T-helper 17 cell (primary cell): ENCODE results near the gene IHH. TPM values are rescaled to one million over a fixed set of nuclear protein-coding genes. Genes with fewer than 3 reads are reported as not detected.

ENCODE experiments used
- ATAC-seq: fragments of 150-1000 bp; cut with Tn5 transposase; 2 replicates; pipeline ENCODE4 v1.10.0; 2021; ENCODE audit warnings: mild to moderate bottlenecking, moderate library complexity
- DNase-seq, 3 donors: peaks; one replicate each; pipeline versions ENCODE4 v3.0.0 to v3.0.0-alpha.2; 2020 to 2021
- H3K9me3 ChIP-seq: one replicate; pipeline ENCODE4 v1.7.0; 2013; ENCODE audit warnings: low read length, mild to moderate bottlenecking; ENCODE audit not compliant: control insufficient read depth, poor library complexity, severe bottlenecking
- H3K27ac Mint-ChIP-seq: one replicate; pipeline ENCODE4 v1.8.0; 2022; ENCODE audit warnings: mild to moderate bottlenecking, moderate library complexity, mixed read lengths
- H3K27me3 Mint-ChIP-seq: one replicate; pipeline ENCODE4 v1.8.0; 2022; ENCODE audit warnings: mixed read lengths
- H3K36me3 Mint-ChIP-seq: one replicate; pipeline ENCODE4 v1.8.0; 2022; ENCODE audit warnings: low read depth, mixed read lengths
- H3K4me1 Mint-ChIP-seq: one replicate; pipeline ENCODE4 v1.8.0; 2022; ENCODE audit warnings: mild to moderate bottlenecking, mixed read lengths
- H3K4me3 Mint-ChIP-seq: one replicate; pipeline ENCODE4 v1.8.0; 2022; ENCODE audit warnings: mild to moderate bottlenecking, moderate library complexity, mixed read lengths
- total RNA-seq, 4 donors: library from RNA in 2 of 4; stranded (reverse) in 2 of 4; gene quantifications; one replicate each; pipeline ENCODE4 v1.2.3 and lab custom pipeline; 2022 to 2026

The IHH gene
- total RNA-seq, 2 donors from 2014 or later = not detected

- no peaks in the 10 kb centered on the region for H3K27me3 Mint-ChIP-seq
- H3K36me3 Mint-ChIP-seq = peaks cover 4% of the 10 kb centered on the region
- no peak for DNase-seq
- no peak for ATAC-seq
- H3K27ac Mint-ChIP-seq = no peak overlapping the region
- H3K4me3 Mint-ChIP-seq = no peak overlapping the region
- H3K4me1 Mint-ChIP-seq = peaks cover 19% of the 10 kb centered on the region
- no peaks in the 10 kb centered on the region for H3K9me3 ChIP-seq
These were observed 25.5 kb upstream of the IHH start for GRCh38 chr2:219086196-219086595.

DNA sequence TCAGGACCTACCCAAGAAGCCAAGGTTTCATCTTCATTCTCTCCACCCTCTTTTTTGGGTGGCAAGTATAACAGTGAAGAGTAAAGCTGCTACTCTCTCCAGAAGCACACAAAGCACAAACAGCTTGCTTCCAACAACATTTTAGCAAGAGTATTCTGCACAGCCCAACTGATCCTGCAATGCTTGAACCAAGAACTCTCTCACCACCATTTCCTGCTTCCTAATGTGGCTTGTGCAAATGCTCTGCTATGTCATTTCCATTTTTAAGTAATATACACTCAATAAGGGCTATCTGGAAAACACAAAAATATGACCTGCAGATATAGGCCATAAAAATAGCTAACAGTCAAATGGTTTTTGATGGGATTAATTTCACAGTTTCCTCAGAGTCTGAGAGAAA is 24.1 kb upstream of the IHH start:
- Mint-ChIP-seq H3K4me3 (no peak overlapping the region), H3K27me3 (no peaks in the 10 kb centered on the region), H3K36me3 (peaks cover 4% of the 10 kb centered on the region), H3K4me1 (peaks cover 21% of the 10 kb centered on the region), H3K27ac (no peak overlapping the region)
- no peaks in the 10 kb centered on the region for H3K9me3 ChIP-seq
- DNase-seq = no peak
- no peak for ATAC-seq

DNA sequence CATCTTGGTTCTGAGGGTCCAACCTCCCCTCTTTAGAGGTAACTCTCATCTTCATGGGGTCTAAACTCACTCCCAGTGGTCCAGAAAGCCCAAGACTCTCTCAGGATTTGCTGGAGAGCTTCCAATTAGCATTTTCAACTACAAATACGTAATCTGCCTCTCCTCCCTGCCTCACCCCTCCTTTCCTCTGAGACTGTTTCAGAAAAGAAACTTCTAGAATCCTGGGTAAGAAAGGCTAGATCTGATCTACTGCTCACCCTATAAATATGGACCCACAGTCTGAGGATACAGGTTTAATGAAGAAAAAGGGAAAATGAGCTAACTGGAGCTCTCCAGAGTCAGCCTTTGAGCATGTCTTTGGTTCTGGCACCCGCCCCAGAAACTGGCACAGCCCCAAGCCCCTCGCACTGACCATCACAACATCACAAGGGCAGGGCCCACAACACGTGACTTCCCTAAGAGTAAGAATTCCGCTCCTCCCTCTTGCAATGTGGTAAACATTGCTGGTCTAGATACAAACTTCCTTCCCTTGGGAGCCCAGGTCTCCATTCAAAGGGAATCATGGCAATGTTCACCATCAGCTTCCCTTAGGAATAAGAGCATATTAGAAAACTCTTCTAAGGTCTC is 21.7 kb upstream of the IHH start:
- H3K9me3 ChIP-seq = no peaks in the 10 kb centered on the region
- no peaks in the 10 kb centered on the region for H3K27me3 Mint-ChIP-seq
- H3K36me3 Mint-ChIP-seq = peaks cover under 1% of the 10 kb centered on the region
- ATAC-seq = no peak
- peaks cover 17% of the 10 kb centered on the region for H3K4me1 Mint-ChIP-seq
- H3K27ac Mint-ChIP-seq = no peak overlapping the region
- no peak overlapping the region for H3K4me3 Mint-ChIP-seq
- DNase-seq = no peak

DNA sequence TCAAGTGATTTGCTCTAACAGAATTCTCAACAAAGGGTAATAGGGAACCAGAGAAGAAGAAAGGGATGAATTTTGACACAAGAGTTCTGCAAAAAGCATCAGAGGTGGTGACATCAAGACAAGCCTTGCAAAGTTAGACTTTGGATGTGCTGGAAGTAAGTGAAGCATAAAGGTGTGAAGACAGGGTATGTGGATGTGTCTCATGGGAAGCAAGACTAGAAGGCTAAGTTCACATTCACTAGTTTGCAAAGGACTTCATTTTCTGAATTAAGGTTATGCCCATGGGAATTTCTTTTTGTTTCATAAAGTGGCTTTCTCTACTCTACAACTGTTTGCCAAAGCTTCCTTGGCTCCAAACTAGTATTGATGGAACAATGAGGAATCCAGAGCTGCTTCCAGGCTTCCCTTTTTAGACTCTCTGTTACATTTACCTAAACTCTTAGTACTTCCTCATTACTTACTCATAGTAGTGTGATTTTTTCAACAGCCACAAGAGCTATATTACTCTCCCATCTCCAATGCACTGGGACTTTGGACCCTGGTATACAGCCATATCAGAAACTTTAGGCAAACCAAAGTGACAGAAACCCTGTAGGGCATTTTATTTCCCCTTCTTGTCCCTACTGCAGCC is 21.1 kb upstream of the IHH start:
- H3K9me3 ChIP-seq = no peaks in the 10 kb centered on the region
- Mint-ChIP-seq H3K27ac (no peak overlapping the region), H3K4me3 (no peak overlapping the region), H3K27me3 (no peaks in the 10 kb centered on the region), H3K4me1 (peaks cover 15% of the 10 kb centered on the region), H3K36me3 (peaks cover 3% of the 10 kb centered on the region)
- ATAC-seq (no peak), DNase-seq (no peak)

DNA sequence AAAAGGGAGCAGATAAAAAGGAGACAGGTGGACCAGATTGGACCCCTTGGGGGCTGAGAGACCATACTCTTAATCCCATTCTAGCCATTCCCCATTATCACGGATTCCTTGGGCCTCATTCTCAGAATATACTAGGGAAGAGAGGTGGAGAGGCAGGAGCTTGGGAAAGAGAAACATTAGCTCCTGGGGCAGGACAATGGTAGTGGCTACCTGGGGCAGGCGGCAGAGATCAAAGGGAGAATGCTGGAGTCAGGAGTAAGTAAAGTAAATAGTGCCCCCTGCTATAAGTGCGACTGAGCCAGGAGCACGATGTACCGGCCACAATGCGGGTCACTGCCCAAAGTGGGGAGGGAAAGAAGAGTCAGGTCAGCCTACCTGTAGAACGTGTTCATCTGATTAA is 20.4 kb upstream of the IHH start:
- H3K36me3 Mint-ChIP-seq = peaks cover 3% of the 10 kb centered on the region
- ATAC-seq = no peak
- H3K9me3 ChIP-seq = no peaks in the 10 kb centered on the region
- DNase-seq = no peak
- peaks cover 11% of the 10 kb centered on the region for H3K4me1 Mint-ChIP-seq
- no peak overlapping the region for H3K4me3 Mint-ChIP-seq
- no peaks in the 10 kb centered on the region for H3K27me3 Mint-ChIP-seq
- no peak overlapping the region for H3K27ac Mint-ChIP-seq

GRCh38 chr2:219079417-219079816 is 18.7 kb upstream of the IHH start:
- Mint-ChIP-seq H3K27ac (no peak overlapping the region), H3K4me3 (no peak overlapping the region), H3K36me3 (peaks cover 3% of the 10 kb centered on the region), H3K4me1 (peaks cover 2% of the 10 kb centered on the region), H3K27me3 (no peaks in the 10 kb centered on the region)
- no peak for ATAC-seq
- H3K9me3 ChIP-seq = no peaks in the 10 kb centered on the region
- DNase-seq = no peak

GRCh38 chr2:219078951-219079350 is 18.2 kb upstream of the IHH start:
- peaks cover 2% of the 10 kb centered on the region for H3K4me1 Mint-ChIP-seq
- H3K27ac Mint-ChIP-seq = no peak overlapping the region
- ATAC-seq (no peak), DNase-seq (no peak)
- no peaks in the 10 kb centered on the region for H3K9me3 ChIP-seq
- H3K4me3 Mint-ChIP-seq = no peak overlapping the region
- no peaks in the 10 kb centered on the region for H3K27me3 Mint-ChIP-seq
- peaks cover 3% of the 10 kb centered on the region for H3K36me3 Mint-ChIP-seq

DNA sequence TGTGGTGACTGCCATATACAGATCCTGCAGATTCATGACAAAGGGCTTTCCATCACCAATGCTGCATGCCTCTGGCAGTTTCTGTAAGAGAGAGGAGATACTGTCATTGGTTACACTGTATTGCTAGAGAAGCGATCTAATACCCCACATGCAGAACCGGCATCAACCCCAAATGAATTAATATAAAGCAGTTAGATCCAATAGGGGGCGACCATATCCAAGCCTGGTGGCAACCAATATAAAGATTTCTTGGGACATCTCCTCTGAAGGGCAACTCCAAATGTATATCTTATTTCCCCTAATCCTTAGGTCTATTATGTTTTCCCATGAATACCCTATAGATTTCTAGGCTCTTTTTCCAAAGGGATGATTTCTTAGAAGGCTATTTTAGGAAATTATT is 17.4 kb upstream of the IHH start:
- Mint-ChIP-seq H3K27me3 (no peaks in the 10 kb centered on the region), H3K36me3 (peaks cover 3% of the 10 kb centered on the region), H3K4me1 (peaks cover 2% of the 10 kb centered on the region), H3K27ac (no peak overlapping the region), H3K4me3 (no peak overlapping the region)
- no peak for ATAC-seq
- no peaks in the 10 kb centered on the region for H3K9me3 ChIP-seq
- DNase-seq = no peak

DNA sequence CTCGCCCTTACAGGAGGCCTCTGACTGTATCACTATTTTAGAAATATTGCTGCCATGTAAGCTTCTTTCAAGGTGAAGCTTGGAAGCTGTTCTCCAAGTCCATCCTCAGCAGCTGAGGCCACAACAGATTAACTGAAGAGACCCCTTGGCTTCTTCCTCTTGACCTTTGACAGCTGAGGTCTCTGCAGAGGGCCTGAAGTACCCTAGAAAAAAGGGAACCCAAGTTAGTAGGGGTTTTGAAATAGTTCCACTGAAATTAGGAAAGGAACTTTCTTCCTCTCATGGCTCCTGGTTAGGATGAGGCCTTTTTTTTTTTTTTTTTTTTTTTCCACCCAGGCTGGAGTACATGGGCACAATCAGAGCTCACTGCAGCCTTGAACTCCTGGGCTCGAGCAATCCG is 15.5 kb upstream of the IHH start:
- ATAC-seq (no peak), DNase-seq (no peak)
- Mint-ChIP-seq H3K27ac (no peak overlapping the region), H3K27me3 (no peaks in the 10 kb centered on the region), H3K4me1 (peaks cover 2% of the 10 kb centered on the region), H3K36me3 (peaks cover 3% of the 10 kb centered on the region), H3K4me3 (no peak overlapping the region)
- H3K9me3 ChIP-seq = no peaks in the 10 kb centered on the region

DNA sequence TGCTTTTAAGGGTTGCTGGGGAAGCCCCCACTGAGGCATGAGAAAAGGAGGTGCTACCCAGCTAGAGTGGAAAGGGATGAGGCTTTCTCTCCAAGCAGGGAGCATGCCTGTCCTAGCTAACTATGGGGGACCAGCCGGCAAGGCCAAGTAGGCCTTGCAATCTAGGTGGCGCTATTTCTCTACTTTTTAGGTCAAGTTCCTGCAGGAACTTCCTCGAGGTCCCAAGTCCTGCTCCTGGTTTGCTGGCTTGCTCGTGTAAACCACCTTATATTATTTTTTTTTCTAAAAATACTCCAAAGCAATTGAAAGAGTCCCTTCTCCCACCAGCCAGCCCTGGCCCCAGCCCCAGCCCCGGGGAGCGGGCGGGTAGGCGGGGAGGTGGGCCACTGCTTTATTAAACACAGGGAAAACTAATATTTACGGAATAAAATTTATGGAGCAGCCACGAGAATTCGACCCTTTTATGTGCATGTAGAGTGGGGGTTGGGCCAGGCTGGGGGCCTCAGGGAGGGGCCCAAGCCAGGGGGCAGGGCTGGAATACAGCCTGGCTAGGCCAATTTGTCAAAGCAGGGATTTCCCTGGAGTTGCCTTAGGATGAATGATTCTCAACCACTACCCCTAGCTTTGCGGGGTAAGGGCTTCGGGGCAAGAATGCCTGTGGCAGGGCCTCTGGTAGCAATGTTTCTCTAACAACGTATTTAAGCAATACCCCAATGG is 12.8 kb upstream of the IHH start:
- DNase-seq (no peak), ATAC-seq (no peak)
- no peaks in the 10 kb centered on the region for H3K27me3 Mint-ChIP-seq
- peaks cover 3% of the 10 kb centered on the region for H3K36me3 Mint-ChIP-seq
- no peak overlapping the region for H3K4me3 Mint-ChIP-seq
- peaks cover 2% of the 10 kb centered on the region for H3K4me1 Mint-ChIP-seq
- no peak overlapping the region for H3K27ac Mint-ChIP-seq
- no peaks in the 10 kb centered on the region for H3K9me3 ChIP-seq

DNA sequence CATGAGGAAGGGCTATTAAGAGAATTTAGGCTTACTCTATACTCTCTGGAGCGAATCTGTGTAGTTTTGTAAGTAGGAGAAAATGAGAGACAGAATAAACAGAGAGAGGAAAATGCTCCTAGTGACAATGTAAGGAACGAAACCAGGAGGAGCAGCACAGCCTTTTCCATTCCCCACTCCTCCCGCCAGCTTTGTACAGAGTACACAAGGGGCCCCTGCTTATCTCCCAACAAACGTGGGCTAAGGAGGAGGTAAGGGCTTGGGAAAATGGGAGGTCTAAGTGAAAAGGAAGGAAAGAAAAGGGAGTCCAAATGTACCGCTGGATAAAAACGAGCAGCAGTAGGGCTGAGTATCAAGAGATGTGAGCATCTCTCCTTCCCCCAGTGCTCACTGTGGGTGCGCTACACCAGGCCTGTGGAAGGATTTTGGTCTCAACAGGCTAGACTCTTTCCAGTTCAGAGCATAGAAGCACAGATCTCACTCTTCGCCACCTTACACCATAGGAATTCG is 12.1 kb upstream of the IHH start:
- Mint-ChIP-seq H3K4me1 (peaks cover 2% of the 10 kb centered on the region), H3K27me3 (no peaks in the 10 kb centered on the region), H3K27ac (peak overlapping the region; percentile 67), H3K36me3 (peaks cover 3% of the 10 kb centered on the region), H3K4me3 (no peak overlapping the region)
- ATAC-seq = no peak
- no peaks in the 10 kb centered on the region for H3K9me3 ChIP-seq
- no peak for DNase-seq

DNA sequence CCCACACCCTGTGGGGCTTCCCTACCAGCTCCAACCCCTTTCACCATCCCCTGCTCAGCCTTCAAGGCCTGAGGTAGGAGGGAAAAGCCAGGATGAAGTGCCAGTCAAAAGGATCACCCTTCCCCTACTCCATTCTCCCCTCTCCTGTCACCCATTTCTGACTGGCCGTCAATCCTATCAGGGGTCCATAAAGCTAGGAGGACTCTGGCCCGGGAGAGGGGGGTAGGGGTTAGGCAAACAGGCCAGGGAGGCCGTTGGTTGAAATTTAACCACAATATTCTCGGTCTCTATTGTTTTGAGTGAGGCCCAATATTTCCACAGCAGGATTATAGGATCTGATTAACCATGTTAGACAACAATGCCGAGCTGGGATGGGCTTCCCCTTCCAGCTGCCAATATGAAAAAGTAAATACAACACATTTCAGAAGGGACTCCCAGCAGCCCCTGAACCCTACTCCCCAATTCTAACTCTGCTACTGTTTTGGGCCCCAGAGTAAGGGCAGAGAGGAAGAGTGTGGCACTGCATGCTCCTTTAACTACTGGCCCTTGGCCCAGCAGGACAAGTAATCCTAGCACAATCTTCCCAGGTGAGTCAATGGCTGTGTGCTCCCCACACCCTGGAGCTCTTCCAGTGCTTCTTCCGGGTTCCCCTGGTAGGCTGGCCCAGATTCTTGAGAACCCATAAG is 10.6 kb upstream of the IHH start:
- DNase-seq = no peak
- Mint-ChIP-seq H3K27me3 (no peaks in the 10 kb centered on the region), H3K4me3 (no peak overlapping the region), H3K4me1 (peaks cover 2% of the 10 kb centered on the region), H3K36me3 (no peaks in the 10 kb centered on the region), H3K27ac (no peak overlapping the region)
- no peaks in the 10 kb centered on the region for H3K9me3 ChIP-seq
- ATAC-seq = no peak

- DNase-seq (no peak), ATAC-seq (no peak)
- Mint-ChIP-seq H3K27me3 (peaks cover 35% of the 10 kb centered on the region), H3K27ac (no peak overlapping the region), H3K4me1 (peaks cover 3% of the 10 kb centered on the region), H3K4me3 (no peak overlapping the region), H3K36me3 (no peaks in the 10 kb centered on the region)
- no peaks in the 10 kb centered on the region for H3K9me3 ChIP-seq
These were observed 4.8 kb upstream of the IHH start for GRCh38 chr2:219065484-219065883.
